OCI-LY1 (cell line): ENCODE data around the gene ST13.

Experiments used
- EZH2 ChIP-seq: fragments of 200-600 bp; sonication (generic), shearing (Covaris generic); IDR thresholded peaks from 2 replicates; pipeline ENCODE4 v1.8.0; 2017; ENCODE audit warnings: borderline replicate concordance, mixed run types, mild to moderate bottlenecking, antibody characterized with exemption, low read length, moderate library complexity, mixed read lengths
- TF ChIP-seq, protein P1 (sequence below): fragments of 200-600 bp; sonication (generic), shearing (Covaris generic); IDR thresholded peaks from 2 replicates; pipeline ENCODE4 v1.5.1; 2017; ENCODE audit warnings: mild to moderate bottlenecking, antibody characterized with exemption, low read length, moderate library complexity, mixed read lengths

DNA sequence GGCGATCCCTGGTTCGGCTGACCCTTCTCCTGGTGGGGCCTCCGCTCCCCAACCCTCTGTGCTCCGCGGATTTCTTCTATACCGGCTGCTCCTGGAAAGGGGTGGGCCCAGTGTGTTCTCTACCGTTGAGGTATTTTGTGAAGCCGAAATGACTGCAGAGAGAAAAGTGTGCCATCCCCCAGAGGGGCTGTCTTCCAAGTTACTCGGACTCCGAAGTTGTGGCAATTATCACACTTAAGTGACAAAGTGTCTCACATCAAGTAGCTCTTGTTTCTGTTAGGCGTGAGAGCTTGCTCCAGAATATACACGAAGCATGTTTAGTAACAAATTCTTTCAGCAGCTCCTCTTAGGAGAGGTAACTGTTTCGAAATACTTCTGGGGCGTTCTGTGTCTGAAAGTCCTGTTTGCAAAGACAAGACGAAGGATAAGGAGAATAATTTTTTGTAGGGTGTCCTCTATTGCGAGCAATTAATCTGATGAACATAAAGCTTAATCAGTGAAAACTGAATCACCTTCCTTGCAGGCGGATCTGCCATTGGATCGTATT, 943 bp upstream of the ST13 start:
- TF ChIP-seq, protein P1, sequence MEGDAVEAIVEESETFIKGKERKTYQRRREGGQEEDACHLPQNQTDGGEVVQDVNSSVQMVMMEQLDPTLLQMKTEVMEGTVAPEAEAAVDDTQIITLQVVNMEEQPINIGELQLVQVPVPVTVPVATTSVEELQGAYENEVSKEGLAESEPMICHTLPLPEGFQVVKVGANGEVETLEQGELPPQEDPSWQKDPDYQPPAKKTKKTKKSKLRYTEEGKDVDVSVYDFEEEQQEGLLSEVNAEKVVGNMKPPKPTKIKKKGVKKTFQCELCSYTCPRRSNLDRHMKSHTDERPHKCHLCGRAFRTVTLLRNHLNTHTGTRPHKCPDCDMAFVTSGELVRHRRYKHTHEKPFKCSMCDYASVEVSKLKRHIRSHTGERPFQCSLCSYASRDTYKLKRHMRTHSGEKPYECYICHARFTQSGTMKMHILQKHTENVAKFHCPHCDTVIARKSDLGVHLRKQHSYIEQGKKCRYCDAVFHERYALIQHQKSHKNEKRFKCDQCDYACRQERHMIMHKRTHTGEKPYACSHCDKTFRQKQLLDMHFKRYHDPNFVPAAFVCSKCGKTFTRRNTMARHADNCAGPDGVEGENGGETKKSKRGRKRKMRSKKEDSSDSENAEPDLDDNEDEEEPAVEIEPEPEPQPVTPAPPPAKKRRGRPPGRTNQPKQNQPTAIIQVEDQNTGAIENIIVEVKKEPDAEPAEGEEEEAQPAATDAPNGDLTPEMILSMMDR = no peak
- TF ChIP-seq EZH2 = no peak
